WTC11 (cell line): ENCODE measurements around the gene CDK6. TPM values are rescaled to one million over a fixed set of nuclear protein-coding genes. Genes with fewer than 3 reads are reported as not detected.
A peak's percentile ranks its signal among the peaks of the same experiment; 100 is the strongest.
"Not testable (repeated sequence)": the region's sequence is repeated elsewhere in the genome, so short reads cannot be mapped to it uniquely, and the experiment has no call there.

ENCODE experiments used
- ATAC-seq: fragments of 200-7000 bp; cut with Tn5 transposase; 2 replicates; pipeline ENCODE4 v1.10.0; 2021; ENCODE audit warnings: mild to moderate bottlenecking, moderate library complexity
- CTCF ChIA-PET: fragments of 300-600 bp; sonication (Branson Sonifier 250); formaldehyde crosslinking; loops from one replicate; lab custom pipeline; 2021; ENCODE audit warnings: antibody characterized with exemption; lab: Charles Lee
- POLR2A ChIA-PET: fragments of 350-600 bp; sonication (Branson Sonifier 250); formaldehyde crosslinking; loops from one replicate; lab custom pipeline; 2021; ENCODE audit warnings: antibody characterized with exemption; lab: Charles Lee
- DNase-seq: peaks from one replicate; pipeline ENCODE4 v3.0.0; 2021; ENCODE audit warnings: low spot score
- H3K27ac Mint-ChIP-seq: 2 replicates; pipeline ENCODE4 v1.8.0; 2021; ENCODE audit warnings: mixed read lengths
- H3K27me3 Mint-ChIP-seq: 2 replicates; pipeline ENCODE4 v1.8.0; 2021; ENCODE audit warnings: low read depth, mild to moderate bottlenecking, moderate library complexity, mixed read lengths
- H3K36me3 Mint-ChIP-seq: 2 replicates; pipeline ENCODE4 v1.8.0; 2021; ENCODE audit warnings: mixed read lengths
- H3K4me1 Mint-ChIP-seq: 2 replicates; pipeline ENCODE4 v1.8.0; 2022; ENCODE audit warnings: mixed read lengths
- H3K4me3 Mint-ChIP-seq: 2 replicates; pipeline ENCODE4 v1.8.0; 2021; ENCODE audit warnings: mild to moderate bottlenecking, moderate library complexity, mixed read lengths
- H3K9me3 Mint-ChIP-seq: 2 replicates; pipeline ENCODE4 v1.8.0; 2021; ENCODE audit warnings: mixed read lengths
- ESRRA ChIP-seq: sonication (generic); formaldehyde crosslinking; IDR thresholded peaks from 2 replicates; pipeline ENCODE4 v1.8.1; 2022; ENCODE audit warnings: mild to moderate bottlenecking, missing genetic modification reagents, borderline replicate concordance
- IRF2 ChIP-seq: sonication (generic); formaldehyde crosslinking; IDR thresholded peaks from 2 replicates; pipeline ENCODE4 v1.8.0; 2022; ENCODE audit warnings: low read depth, missing genetic modification reagents, borderline replicate concordance
- KAT7 ChIP-seq: sonication (generic); formaldehyde crosslinking; IDR thresholded peaks from 2 replicates; pipeline ENCODE4 v1.8.1; 2023; ENCODE audit warnings: missing genetic modification reagents, mild to moderate bottlenecking, borderline replicate concordance
- RORB ChIP-seq: fragments of 250-450 bp; sonication (Bioruptor Pico); IDR thresholded peaks from 2 replicates; pipeline ENCODE4 v1.9.0; 2021; ENCODE audit warnings: mild to moderate bottlenecking
- SMAD4 ChIP-seq: sonication (generic); formaldehyde crosslinking; IDR thresholded peaks from 2 replicates; pipeline ENCODE4 v1.8.0; 2022; ENCODE audit warnings: mild to moderate bottlenecking, missing genetic modification reagents
- ZNF416 ChIP-seq: fragments of 250-450 bp; sonication (Bioruptor Pico); IDR thresholded peaks from 2 replicates; pipeline ENCODE4 v1.9.0; 2021; ENCODE audit warnings: mild to moderate bottlenecking, inconsistent platforms
- total RNA-seq: library from RNA; stranded (reverse); gene quantifications from 3 replicates; pipeline ENCODE4 v1.2.3, GENCODE V29; 2021
- TF ChIP-seq, protein P1 (sequence below): sonication (generic); formaldehyde crosslinking; IDR thresholded peaks from 2 replicates; pipeline ENCODE4 v1.8.1; 2023; ENCODE audit warnings: mild to moderate bottlenecking, moderate library complexity, missing genetic modification reagents
- TF ChIP-seq, protein P2 (sequence below): fragments of 250-450 bp; sonication (Bioruptor Pico); IDR thresholded peaks from 2 replicates; pipeline ENCODE4 v1.8.0; 2021; ENCODE audit warnings: mild to moderate bottlenecking
- TF ChIP-seq, protein P3 (sequence below): fragments of 250-450 bp; sonication (Bioruptor Pico); IDR thresholded peaks from 2 replicates; pipeline ENCODE4 v1.9.0; 2021; ENCODE audit warnings: moderate library complexity, mild to moderate bottlenecking, inconsistent platforms, borderline replicate concordance
- TF ChIP-seq, protein P4 (sequence below): sonication (generic); formaldehyde crosslinking; IDR thresholded peaks from 2 replicates; pipeline ENCODE4 v1.8.1; 2023; ENCODE audit warnings: mild to moderate bottlenecking, missing genetic modification reagents
- TF ChIP-seq, protein P5 (sequence below): fragments of 250-450 bp; sonication (Bioruptor Pico); IDR thresholded peaks from 2 replicates; pipeline ENCODE4 v1.9.0; 2021; ENCODE audit warnings: mild to moderate bottlenecking, borderline replicate concordance

Gene CDK6
- total RNA-seq, 1 experiment from 2014 or later = 47.2 TPM

DNA sequence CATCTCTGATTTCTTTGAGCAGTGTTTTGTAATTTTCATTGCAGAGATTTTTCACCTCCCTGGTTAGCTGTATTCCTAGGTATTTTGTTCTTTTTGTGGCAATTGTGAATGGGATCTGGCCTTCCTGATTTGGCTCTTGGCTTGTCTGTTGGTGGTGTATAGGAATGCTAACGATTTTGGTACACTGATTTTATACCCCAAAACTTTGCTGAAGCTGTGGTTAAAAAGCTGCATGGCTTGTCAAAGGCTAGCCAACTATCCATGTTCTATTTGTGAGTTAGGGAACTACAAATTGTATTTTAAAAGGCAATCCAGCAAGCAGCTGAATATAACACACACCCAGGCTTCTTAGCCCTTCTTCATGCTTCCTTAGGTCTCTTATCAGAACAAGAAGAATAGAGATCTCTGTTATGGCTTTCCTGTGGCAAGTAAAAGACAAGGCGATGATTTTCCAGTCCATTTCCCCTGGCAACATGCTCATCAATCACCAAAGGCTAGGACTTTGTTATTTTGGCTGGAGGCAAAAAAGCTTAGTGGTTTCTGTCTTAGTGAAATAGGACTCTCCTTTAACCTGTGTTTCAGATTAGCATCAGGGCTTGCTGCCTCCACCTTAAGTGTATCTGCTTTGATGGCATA lies 77.5 kb downstream of the CDK6 start:
- H3K4me3 Mint-ChIP-seq = no peak overlapping the region
- H3K4me1 Mint-ChIP-seq = peaks cover 73% of the 10 kb centered on the region
- ChIA-PET CTCF (interaction anchor here (1.3 kb wide), 1 partner anchor 74 kb away, joined by 3 read pairs; no protein-coding TSS in a partner anchor), POLR2A (no interaction called here)
- H3K27ac Mint-ChIP-seq = peak overlapping the region; percentile 0; the same call in 1 of the 2 replicates
- TF ChIP-seq SMAD4 = no peak
- TF ChIP-seq, protein P1, sequence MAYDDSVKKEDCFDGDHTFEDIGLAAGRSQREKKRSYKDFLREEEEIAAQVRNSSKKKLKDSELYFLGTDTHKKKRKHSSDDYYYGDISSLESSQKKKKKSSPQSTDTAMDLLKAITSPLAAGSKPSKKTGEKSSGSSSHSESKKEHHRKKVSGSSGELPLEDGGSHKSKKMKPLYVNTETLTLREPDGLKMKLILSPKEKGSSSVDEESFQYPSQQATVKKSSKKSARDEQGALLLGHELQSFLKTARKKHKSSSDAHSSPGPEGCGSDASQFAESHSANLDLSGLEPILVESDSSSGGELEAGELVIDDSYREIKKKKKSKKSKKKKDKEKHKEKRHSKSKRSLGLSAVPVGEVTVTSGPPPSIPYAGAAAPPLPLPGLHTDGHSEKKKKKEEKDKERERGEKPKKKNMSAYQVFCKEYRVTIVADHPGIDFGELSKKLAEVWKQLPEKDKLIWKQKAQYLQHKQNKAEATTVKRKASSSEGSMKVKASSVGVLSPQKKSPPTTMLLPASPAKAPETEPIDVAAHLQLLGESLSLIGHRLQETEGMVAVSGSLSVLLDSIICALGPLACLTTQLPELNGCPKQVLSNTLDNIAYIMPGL (CRISPR knock-in tag) = no peak
- no peak for TF ChIP-seq IRF2 (CRISPR knock-in tag)
- TF ChIP-seq KAT7 (CRISPR knock-in tag) = no peak
- TF ChIP-seq, protein P2, sequence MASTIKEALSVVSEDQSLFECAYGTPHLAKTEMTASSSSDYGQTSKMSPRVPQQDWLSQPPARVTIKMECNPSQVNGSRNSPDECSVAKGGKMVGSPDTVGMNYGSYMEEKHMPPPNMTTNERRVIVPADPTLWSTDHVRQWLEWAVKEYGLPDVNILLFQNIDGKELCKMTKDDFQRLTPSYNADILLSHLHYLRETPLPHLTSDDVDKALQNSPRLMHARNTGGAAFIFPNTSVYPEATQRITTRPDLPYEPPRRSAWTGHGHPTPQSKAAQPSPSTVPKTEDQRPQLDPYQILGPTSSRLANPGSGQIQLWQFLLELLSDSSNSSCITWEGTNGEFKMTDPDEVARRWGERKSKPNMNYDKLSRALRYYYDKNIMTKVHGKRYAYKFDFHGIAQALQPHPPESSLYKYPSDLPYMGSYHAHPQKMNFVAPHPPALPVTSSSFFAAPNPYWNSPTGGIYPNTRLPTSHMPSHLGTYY = no peak
- TF ChIP-seq, protein P3, sequence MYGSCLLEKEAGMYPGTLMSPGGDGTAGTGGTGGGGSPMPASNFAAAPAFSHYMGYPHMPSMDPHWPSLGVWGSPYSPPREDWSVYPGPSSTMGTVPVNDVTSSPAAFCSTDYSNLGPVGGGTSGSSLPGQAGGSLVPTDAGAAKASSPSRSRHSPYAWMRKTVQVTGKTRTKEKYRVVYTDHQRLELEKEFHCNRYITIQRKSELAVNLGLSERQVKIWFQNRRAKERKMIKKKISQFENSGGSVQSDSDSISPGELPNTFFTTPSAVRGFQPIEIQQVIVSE (CRISPR knock-in tag) = no peak
- TF ChIP-seq RORB (CRISPR knock-in tag) = no peak
- no peak for TF ChIP-seq ZNF416 (CRISPR knock-in tag)
- TF ChIP-seq, protein P4, sequence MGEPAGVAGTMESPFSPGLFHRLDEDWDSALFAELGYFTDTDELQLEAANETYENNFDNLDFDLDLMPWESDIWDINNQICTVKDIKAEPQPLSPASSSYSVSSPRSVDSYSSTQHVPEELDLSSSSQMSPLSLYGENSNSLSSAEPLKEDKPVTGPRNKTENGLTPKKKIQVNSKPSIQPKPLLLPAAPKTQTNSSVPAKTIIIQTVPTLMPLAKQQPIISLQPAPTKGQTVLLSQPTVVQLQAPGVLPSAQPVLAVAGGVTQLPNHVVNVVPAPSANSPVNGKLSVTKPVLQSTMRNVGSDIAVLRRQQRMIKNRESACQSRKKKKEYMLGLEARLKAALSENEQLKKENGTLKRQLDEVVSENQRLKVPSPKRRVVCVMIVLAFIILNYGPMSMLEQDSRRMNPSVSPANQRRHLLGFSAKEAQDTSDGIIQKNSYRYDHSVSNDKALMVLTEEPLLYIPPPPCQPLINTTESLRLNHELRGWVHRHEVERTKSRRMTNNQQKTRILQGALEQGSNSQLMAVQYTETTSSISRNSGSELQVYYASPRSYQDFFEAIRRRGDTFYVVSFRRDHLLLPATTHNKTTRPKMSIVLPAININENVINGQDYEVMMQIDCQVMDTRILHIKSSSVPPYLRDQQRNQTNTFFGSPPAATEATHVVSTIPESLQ = no peak
- TF ChIP-seq, protein P5, sequence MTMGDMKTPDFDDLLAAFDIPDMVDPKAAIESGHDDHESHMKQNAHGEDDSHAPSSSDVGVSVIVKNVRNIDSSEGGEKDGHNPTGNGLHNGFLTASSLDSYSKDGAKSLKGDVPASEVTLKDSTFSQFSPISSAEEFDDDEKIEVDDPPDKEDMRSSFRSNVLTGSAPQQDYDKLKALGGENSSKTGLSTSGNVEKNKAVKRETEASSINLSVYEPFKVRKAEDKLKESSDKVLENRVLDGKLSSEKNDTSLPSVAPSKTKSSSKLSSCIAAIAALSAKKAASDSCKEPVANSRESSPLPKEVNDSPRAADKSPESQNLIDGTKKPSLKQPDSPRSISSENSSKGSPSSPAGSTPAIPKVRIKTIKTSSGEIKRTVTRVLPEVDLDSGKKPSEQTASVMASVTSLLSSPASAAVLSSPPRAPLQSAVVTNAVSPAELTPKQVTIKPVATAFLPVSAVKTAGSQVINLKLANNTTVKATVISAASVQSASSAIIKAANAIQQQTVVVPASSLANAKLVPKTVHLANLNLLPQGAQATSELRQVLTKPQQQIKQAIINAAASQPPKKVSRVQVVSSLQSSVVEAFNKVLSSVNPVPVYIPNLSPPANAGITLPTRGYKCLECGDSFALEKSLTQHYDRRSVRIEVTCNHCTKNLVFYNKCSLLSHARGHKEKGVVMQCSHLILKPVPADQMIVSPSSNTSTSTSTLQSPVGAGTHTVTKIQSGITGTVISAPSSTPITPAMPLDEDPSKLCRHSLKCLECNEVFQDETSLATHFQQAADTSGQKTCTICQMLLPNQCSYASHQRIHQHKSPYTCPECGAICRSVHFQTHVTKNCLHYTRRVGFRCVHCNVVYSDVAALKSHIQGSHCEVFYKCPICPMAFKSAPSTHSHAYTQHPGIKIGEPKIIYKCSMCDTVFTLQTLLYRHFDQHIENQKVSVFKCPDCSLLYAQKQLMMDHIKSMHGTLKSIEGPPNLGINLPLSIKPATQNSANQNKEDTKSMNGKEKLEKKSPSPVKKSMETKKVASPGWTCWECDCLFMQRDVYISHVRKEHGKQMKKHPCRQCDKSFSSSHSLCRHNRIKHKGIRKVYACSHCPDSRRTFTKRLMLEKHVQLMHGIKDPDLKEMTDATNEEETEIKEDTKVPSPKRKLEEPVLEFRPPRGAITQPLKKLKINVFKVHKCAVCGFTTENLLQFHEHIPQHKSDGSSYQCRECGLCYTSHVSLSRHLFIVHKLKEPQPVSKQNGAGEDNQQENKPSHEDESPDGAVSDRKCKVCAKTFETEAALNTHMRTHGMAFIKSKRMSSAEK (CRISPR knock-in tag) = no peak
- no peak for TF ChIP-seq ESRRA (CRISPR knock-in tag)
- DNase-seq (no peak), ATAC-seq (no peak)
- peaks cover 5% of the 10 kb centered on the region for H3K36me3 Mint-ChIP-seq
- H3K27me3 Mint-ChIP-seq = no peaks in the 10 kb centered on the region
- H3K9me3 Mint-ChIP-seq = peaks cover 10% of the 10 kb centered on the region

DNA sequence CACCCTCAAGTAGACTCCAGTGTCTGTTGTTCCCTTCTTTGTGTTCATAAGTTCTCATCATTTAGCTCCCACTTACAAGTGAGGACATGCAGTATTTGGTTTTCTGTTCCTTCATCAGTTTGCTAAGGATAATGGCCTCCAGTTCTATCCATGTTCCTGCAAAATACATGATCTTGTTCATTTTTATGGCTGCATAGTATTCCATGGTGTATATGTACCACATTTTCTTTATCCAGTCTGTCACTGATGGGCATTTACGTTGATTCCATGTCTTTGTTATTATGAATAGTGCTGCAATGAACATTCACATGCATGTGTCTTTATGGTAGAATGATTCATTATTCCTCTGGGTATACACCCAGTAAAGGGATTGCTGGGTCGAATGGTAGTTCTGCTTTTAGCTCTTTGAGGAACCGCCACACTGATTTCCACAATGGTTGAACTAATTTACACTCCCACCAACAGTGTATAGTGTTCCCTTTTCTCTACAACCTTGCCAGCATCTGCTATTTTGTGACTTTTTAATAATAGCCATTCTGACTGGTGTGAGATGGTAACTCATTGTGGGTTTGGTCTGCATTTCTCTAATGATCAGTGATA lies 79.0 kb downstream of the CDK6 start:
- H3K36me3 Mint-ChIP-seq, ATAC-seq, CTCF ChIA-PET, H3K27me3 Mint-ChIP-seq, DNase-seq, H3K4me3 Mint-ChIP-seq, POLR2A ChIA-PET: not testable (repeated sequence)
- H3K9me3 Mint-ChIP-seq = peaks cover 12% of the 10 kb centered on the region
- H3K27ac Mint-ChIP-seq = peak overlapping the region; percentile 41
- peaks cover 73% of the 10 kb centered on the region for H3K4me1 Mint-ChIP-seq
